Measurements from ENCODE around the gene MX2.

Gene MX2

DNA sequence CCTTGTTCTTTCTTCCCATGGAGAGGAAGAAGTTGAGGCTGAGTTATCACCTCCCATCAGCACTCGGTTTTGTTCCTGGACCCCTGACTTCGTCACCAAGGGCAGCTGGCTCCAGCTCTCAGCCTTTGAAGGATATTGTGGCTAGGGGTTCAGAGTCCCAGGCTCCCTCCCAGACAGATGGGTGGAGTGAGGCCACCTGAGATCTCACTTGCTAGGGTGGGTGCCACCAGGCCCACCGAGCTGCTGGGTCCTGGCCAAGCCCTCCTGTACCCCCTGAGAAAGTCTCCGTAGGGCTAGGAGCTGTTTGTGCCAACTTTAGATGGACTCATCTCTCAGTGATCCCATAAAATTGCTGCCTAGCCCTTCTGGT, 6.9 kb downstream of the MX2 start:
- H3K36me3 ChIP-seq (ENCODE audit: insufficient read depth, low read length), result no peaks in the 10 kb centered on the region
- no peak overlapping the region for H3K4me2 ChIP-seq (ENCODE audit: low read length)
- peaks cover 23% of the 10 kb centered on the region for H3K27me3 ChIP-seq (ENCODE audit: control insufficient read depth, insufficient read depth, low read length)
- no peak overlapping the region for H3K9ac ChIP-seq (ENCODE audit: low read depth, low read length)
- no peaks in the 10 kb centered on the region for H3K9me3 ChIP-seq (replicated peaks; ENCODE audit: low read length)
- no peak overlapping the region for H3K4me3 ChIP-seq (ENCODE audit: low read length)
- no peaks in the 10 kb centered on the region for H3K4me1 ChIP-seq (ENCODE audit: control insufficient read depth, insufficient read depth, low read length)

DNA sequence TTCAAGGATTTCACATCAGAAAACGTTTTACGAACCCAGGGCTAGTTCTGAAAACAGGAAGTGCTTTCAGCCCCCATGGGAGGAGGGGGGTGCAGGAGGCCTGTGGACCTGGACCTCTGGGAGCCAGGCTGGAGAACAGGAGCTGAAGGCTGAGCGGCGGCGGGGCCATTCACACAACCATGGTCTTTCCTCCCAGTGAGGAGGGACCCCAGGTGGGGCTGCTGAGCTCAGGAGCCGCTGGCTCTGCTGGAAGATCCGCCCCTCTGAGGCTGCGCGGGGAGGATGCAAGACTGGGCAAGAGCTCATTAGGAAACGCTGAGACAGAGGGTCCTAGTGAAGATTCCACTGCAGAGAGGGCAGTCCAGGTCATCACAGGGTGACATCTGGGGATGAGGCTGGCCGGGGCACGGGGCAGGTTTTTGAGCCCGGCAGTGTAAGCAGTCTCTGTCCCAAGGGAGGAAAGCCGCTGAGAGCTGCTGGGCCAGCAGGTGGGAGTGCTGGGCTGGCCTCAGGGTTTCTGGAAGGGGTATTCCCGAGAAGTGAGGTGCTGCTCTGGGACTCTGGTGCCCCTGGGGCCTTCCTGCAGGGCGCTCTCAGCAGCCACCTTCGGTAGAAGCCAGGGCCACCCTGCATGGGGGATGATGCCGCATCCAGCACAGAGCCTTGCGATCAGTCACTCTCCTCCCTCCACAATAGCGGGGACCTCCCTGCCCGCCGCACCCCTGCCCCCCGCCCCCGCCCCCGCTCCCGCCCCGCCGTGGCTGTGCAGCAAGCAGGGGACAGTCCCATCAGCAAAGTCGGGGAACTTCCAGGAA, 7.5 kb downstream of the MX2 start:
- Histone ChIP-seq H3K9ac (ENCODE audit: low read depth, low read length) (no peak overlapping the region), H3K9me3 (replicated peaks; ENCODE audit: low read length) (no peaks in the 10 kb centered on the region), H3K4me2 (ENCODE audit: low read length) (no peak overlapping the region), H3K36me3 (ENCODE audit: insufficient read depth, low read length) (no peaks in the 10 kb centered on the region), H3K4me1 (ENCODE audit: control insufficient read depth, insufficient read depth, low read length) (no peaks in the 10 kb centered on the region), H3K27me3 (ENCODE audit: control insufficient read depth, insufficient read depth, low read length) (peaks cover 23% of the 10 kb centered on the region), H3K4me3 (ENCODE audit: low read length) (no peak overlapping the region)

- H3K9ac ChIP-seq (ENCODE audit: low read depth, low read length), result no peak overlapping the region
- H3K4me1 ChIP-seq (ENCODE audit: control insufficient read depth, insufficient read depth, low read length), result no peaks in the 10 kb centered on the region
- no peaks in the 10 kb centered on the region for H3K9me3 ChIP-seq (replicated peaks; ENCODE audit: low read length)
- no peak overlapping the region for H3K4me2 ChIP-seq (ENCODE audit: low read length)
- peaks cover 23% of the 10 kb centered on the region for H3K27me3 ChIP-seq (ENCODE audit: control insufficient read depth, insufficient read depth, low read length)
- H3K36me3 ChIP-seq (ENCODE audit: insufficient read depth, low read length), result no peaks in the 10 kb centered on the region
- no peak overlapping the region for H3K4me3 ChIP-seq (ENCODE audit: low read length)
Measured at GRCh38 chr21:41369920-41370839, 8.4 kb downstream of the MX2 start.

DNA sequence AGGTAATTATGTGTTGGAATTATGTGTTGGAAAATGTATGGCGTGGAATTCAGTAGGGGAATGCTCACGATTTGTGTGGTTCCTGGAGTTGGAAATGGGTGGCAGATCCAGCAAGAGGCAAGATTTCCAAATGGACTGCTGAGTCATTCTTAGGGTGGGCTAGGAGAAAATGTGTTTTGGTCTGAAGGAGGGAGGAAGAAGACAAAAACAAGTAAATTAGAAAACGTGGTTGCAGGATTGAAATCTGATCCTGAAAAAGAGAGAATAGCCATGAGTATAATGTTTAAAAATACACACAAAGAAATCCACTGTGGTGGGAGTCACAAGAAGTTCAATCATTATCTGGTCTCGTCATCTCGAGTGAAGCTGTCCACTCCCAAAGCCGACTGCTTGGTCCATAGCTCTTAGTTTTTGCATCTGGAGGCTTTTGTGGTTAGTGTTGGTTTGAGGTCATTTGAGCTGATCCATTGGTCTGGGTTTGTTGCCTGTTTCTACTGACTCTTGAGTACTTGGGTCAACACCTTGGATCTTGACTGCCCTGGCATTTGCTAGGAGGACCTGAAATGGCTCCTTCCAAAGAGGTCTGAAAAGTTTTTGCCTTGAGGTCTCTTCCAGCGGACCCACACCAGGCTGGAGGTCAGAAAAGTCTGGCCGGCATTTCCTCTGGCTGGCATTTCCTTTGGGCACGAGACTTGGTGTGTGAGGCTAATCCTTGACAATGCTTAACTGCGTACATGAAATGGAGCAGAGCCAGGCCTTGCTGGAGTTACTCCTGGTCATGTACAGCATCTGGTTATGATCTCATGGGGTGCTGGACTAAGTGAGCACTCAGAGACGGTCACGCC, 9.2 kb downstream of the MX2 start:
- Histone ChIP-seq H3K27me3 (ENCODE audit: control insufficient read depth, insufficient read depth, low read length) (peaks cover 23% of the 10 kb centered on the region), H3K36me3 (ENCODE audit: insufficient read depth, low read length) (no peaks in the 10 kb centered on the region), H3K4me1 (ENCODE audit: control insufficient read depth, insufficient read depth, low read length) (no peaks in the 10 kb centered on the region), H3K9ac (ENCODE audit: low read depth, low read length) (no peak overlapping the region), H3K9me3 (replicated peaks; ENCODE audit: low read length) (no peaks in the 10 kb centered on the region), H3K4me3 (ENCODE audit: low read length) (no peak overlapping the region), H3K4me2 (ENCODE audit: low read length) (no peak overlapping the region)

- Histone ChIP-seq H3K9ac (ENCODE audit: low read depth, low read length) (no peak overlapping the region), H3K27me3 (ENCODE audit: control insufficient read depth, insufficient read depth, low read length) (peaks cover 23% of the 10 kb centered on the region), H3K4me1 (ENCODE audit: control insufficient read depth, insufficient read depth, low read length) (no peaks in the 10 kb centered on the region), H3K4me2 (ENCODE audit: low read length) (no peak overlapping the region), H3K4me3 (ENCODE audit: low read length) (no peak overlapping the region), H3K9me3 (replicated peaks; ENCODE audit: low read length) (no peaks in the 10 kb centered on the region), H3K36me3 (ENCODE audit: insufficient read depth, low read length) (no peaks in the 10 kb centered on the region)
Measured at GRCh38 chr21:41371685-41372030, 9.8 kb downstream of the MX2 start.

DNA sequence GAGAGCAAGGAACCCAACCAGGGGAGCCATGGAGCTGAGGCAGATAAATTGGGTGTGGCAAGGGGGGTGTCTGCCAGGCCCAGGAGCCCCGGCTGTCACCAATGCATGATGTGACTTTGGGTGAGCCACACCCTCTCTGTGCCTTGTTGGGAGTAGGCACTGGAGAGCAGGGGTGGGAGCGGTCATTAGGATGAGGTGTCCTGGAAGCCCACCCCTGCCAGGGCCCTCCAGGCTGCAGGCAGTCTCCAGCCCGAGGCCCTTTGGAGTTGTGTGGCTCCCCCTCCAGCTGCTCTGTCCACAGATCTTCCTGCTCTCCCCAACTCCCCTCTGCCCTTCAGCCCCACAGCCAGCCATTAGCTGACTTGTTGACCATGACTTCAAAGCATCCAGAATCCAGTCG, 11.4 kb downstream of the MX2 start:
- Histone ChIP-seq H3K4me3 (ENCODE audit: low read length) (no peak overlapping the region), H3K27me3 (ENCODE audit: control insufficient read depth, insufficient read depth, low read length) (peaks cover 15% of the 10 kb centered on the region), H3K4me1 (ENCODE audit: control insufficient read depth, insufficient read depth, low read length) (no peaks in the 10 kb centered on the region), H3K4me2 (ENCODE audit: low read length) (no peak overlapping the region), H3K9ac (ENCODE audit: low read depth, low read length) (no peak overlapping the region), H3K36me3 (ENCODE audit: insufficient read depth, low read length) (no peaks in the 10 kb centered on the region), H3K9me3 (replicated peaks; ENCODE audit: low read length) (no peaks in the 10 kb centered on the region)

DNA sequence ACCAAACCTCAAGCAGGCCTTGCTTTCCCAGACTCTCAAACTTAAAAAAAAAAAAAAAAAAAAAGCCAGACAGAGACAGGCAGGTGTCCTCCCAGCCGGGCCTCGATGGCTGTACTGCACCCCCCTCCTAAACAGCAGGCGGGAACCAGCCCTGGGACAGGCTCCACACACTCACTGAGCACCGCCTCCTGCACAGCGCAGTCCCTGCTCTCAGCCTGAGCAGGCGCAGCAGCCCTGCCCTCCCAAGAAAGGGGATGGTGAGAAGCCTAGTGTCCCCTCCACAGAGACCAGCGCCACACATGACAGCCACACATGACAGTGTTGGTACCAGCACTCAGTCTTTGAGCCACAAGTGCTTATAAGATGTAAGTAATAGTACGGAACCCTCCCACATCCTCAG, 11.9 kb downstream of the MX2 start:
- no peaks in the 10 kb centered on the region for H3K4me1 ChIP-seq (ENCODE audit: control insufficient read depth, insufficient read depth, low read length)
- no peak overlapping the region for H3K9ac ChIP-seq (ENCODE audit: low read depth, low read length)
- H3K36me3 ChIP-seq (ENCODE audit: insufficient read depth, low read length), result no peaks in the 10 kb centered on the region
- no peak overlapping the region for H3K4me2 ChIP-seq (ENCODE audit: low read length)
- peaks cover 10% of the 10 kb centered on the region for H3K27me3 ChIP-seq (ENCODE audit: control insufficient read depth, insufficient read depth, low read length)
- no peak overlapping the region for H3K4me3 ChIP-seq (ENCODE audit: low read length)
- H3K9me3 ChIP-seq (replicated peaks; ENCODE audit: low read length), result no peaks in the 10 kb centered on the region

- H3K27me3 ChIP-seq (ENCODE audit: control insufficient read depth, insufficient read depth, low read length), result peaks cover 7% of the 10 kb centered on the region
- no peaks in the 10 kb centered on the region for H3K9me3 ChIP-seq (replicated peaks; ENCODE audit: low read length)
- H3K9ac ChIP-seq (ENCODE audit: low read depth, low read length), result no peak overlapping the region
- H3K4me2 ChIP-seq (ENCODE audit: low read length), result no peak overlapping the region
- H3K4me3 ChIP-seq (ENCODE audit: low read length), result no peak overlapping the region
- H3K36me3 ChIP-seq (ENCODE audit: insufficient read depth, low read length), result no peaks in the 10 kb centered on the region
- no peaks in the 10 kb centered on the region for H3K4me1 ChIP-seq (ENCODE audit: control insufficient read depth, insufficient read depth, low read length)
Measured at GRCh38 chr21:41374177-41374712, 12.4 kb downstream of the MX2 start.

DNA sequence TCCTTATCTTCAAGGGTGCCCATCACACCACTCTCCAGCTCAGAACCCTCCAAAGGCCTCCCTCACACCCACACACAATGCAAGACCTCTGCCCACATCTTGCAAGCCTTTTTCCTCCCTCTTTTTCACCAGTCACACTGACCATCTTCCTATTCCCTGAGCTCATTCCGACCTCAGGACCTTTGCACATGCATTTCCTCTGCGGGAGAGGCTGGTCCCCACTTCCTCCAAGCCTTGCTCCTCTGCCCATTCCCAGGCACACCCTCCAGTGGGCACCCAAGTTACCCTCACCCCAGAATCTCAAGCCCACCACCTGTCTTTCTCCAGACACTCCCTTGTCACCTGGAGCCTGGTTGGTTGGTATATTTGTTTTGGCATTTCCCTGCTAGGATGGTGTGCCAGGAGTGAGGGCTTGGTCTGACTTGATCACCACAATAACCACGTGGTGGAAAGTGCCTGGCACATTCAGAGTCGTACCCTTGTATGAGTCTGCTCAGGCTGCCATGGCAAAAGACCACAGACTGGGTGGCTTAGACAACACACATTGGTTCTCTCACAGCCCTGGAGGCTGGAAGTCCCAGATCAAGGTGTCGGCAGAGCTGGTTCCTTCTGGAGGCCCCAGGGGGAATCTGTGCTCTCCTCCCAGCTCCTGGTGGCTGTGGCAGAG, 13.2 kb downstream of the MX2 start:
- no peaks in the 10 kb centered on the region for H3K9me3 ChIP-seq (replicated peaks; ENCODE audit: low read length)
- no peak overlapping the region for H3K4me2 ChIP-seq (ENCODE audit: low read length)
- H3K27me3 ChIP-seq (ENCODE audit: control insufficient read depth, insufficient read depth, low read length), result peaks cover 4% of the 10 kb centered on the region
- H3K4me3 ChIP-seq (ENCODE audit: low read length), result no peak overlapping the region
- no peaks in the 10 kb centered on the region for H3K4me1 ChIP-seq (ENCODE audit: control insufficient read depth, insufficient read depth, low read length)
- no peaks in the 10 kb centered on the region for H3K36me3 ChIP-seq (ENCODE audit: insufficient read depth, low read length)
- no peak overlapping the region for H3K9ac ChIP-seq (ENCODE audit: low read depth, low read length)

GRCh38 chr21:41375875-41376274, 14.0 kb downstream of the MX2 start:
- Histone ChIP-seq H3K4me1 (ENCODE audit: control insufficient read depth, insufficient read depth, low read length) (no peaks in the 10 kb centered on the region), H3K36me3 (ENCODE audit: insufficient read depth, low read length) (no peaks in the 10 kb centered on the region), H3K4me3 (ENCODE audit: low read length) (no peak overlapping the region), H3K4me2 (ENCODE audit: low read length) (no peak overlapping the region), H3K9ac (ENCODE audit: low read depth, low read length) (no peak overlapping the region), H3K27me3 (ENCODE audit: control insufficient read depth, insufficient read depth, low read length) (no peaks in the 10 kb centered on the region), H3K9me3 (replicated peaks; ENCODE audit: low read length) (no peaks in the 10 kb centered on the region)

DNA sequence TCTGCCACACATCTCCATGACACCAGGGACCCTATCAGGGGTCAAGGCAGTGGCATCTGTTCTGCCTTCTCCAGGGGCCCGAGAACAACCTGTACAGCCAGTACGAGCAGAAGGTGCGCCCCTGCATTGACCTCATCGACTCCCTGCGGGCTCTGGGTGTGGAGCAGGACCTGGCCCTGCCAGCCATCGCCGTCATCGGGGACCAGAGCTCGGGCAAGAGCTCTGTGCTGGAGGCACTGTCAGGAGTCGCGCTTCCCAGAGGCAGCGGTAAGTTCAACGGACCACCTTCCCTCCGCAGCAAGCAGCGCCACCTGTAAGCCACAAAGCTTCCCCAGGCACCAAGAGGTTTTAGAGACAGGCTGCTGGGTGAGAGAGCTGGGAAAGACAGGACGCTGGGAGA, 15.9 kb downstream of the MX2 start:
- H3K4me2 ChIP-seq (ENCODE audit: low read length), result no peak overlapping the region
- no peaks in the 10 kb centered on the region for H3K27me3 ChIP-seq (ENCODE audit: control insufficient read depth, insufficient read depth, low read length)
- no peak overlapping the region for H3K4me3 ChIP-seq (ENCODE audit: low read length)
- no peak overlapping the region for H3K9ac ChIP-seq (ENCODE audit: low read depth, low read length)
- no peaks in the 10 kb centered on the region for H3K36me3 ChIP-seq (ENCODE audit: insufficient read depth, low read length)
- H3K9me3 ChIP-seq (replicated peaks; ENCODE audit: low read length), result no peaks in the 10 kb centered on the region
- no peaks in the 10 kb centered on the region for H3K4me1 ChIP-seq (ENCODE audit: control insufficient read depth, insufficient read depth, low read length)

All from skeletal muscle satellite cell (primary cell).